ENCODE measurements around the gene DNAJB8. TPM values are rescaled to one million over a fixed set of nuclear protein-coding genes. Genes with fewer than 3 reads are reported as not detected.

DNAJB8 gene
- total and polyA plus RNA-seq, 9 of the 15 experiments (the other 6 are each of a cell fraction or from before 2014, with no cell fraction given) = not detected

- no peak for TF ChIP-seq EP400 (IDR thresholded peaks at IDR 0.05)
- no peak for TF ChIP-seq ZNF184 (CRISPR knock-in tag; IDR thresholded peaks at IDR 0.05)
- TF ChIP-seq POLR2G (IDR thresholded peaks at IDR 0.05; ENCODE audit: low read depth, low read length) = peak; percentile 33; the same call in 1 of the 2 replicates
- no peak for DNase-seq (ENCODE audit: extremely low read depth in 1 of 4, low spot score in 3 of 4)
- POLR2A ChIA-PET = interaction anchor here (0.7 to 1.2 kb wide), 2 partner anchors 11 to 21 kb away, joined by 3 read pairs; no protein-coding TSS in a partner anchor
- H3K79me2 ChIP-seq (ENCODE audit: control insufficient read depth, insufficient read depth, low read length) = no peaks in the 10 kb centered on the region
- no peak for FAIRE-seq
- no peaks in the 10 kb centered on the region for H3K27me3 ChIP-seq (ENCODE audit: control insufficient read depth in 2 of 2, insufficient read depth in 2 of 2, low read length in 2 of 2)
- 0 out of 3 replicates have a peak, but pooled peaks have one; percentile 15 for ATAC-seq
- peaks cover 14 to 19% of the 10 kb centered on the region in 2 experiments; a peak in 4 of 5 replicates for H3K4me1 ChIP-seq (replicated peaks in 1 of 2; ENCODE audit: control insufficient read depth in 2 of 2, insufficient read depth in 2 of 2, low read length in 2 of 2)
- H4K20me1 ChIP-seq (replicated peaks; ENCODE audit: control insufficient read depth, insufficient read depth, low read length) = no peaks in the 10 kb centered on the region
- peaks cover 7% of the 10 kb centered on the region for H3K9me3 ChIP-seq (replicated peaks; ENCODE audit: control insufficient read depth, insufficient read depth, low read depth, low read length)
- CTCF ChIA-PET (ENCODE audit: low intra/inter-chr PET ratio) = no interaction called here
- H2AFZ ChIP-seq (ENCODE audit: low read depth, low read length) = no peak overlapping the region
- no peak overlapping the region for H3K4me3 ChIP-seq
- WGBS (ENCODE audit: insufficient coverage, low coverage, missing lambda C conversion rate) = 78% methylated on average over 5 of the region's 5 CpGs
- H3K9me1 ChIP-seq (ENCODE audit: control insufficient read depth, insufficient read depth, low read length) = peaks cover 5% of the 10 kb centered on the region
- no peak overlapping the region for H3K4me2 ChIP-seq (ENCODE audit: insufficient read depth, low read length)
- 0 out of 4 replicates have a peak overlapping the region, but pooled peaks of 1 of the 2 experiments have one; percentile 68 for H3K9ac ChIP-seq (ENCODE audit: insufficient read depth in 1 of 2, low read depth in 2 of 2, low read length in 2 of 2)
- no TSS peak for BruUV-seq (replicated peaks)
- in situ Hi-C loops (cut with MboI) (no loop called here), intact Hi-C loops (cut with micrococcal nuclease) (no loop called here)
- H3K36me3 ChIP-seq (ENCODE audit: control insufficient read depth, insufficient read depth, low read length) = no peaks in the 10 kb centered on the region
- no peak overlapping the region for H3K27ac ChIP-seq (ENCODE audit: extremely low read depth, low read depth, low read length)
Measured at GRCh38 chr3:128508852-128509251, 42.2 kb upstream of the DNAJB8 start.

- peaks cover 6% of the 10 kb centered on the region for H3K9me3 ChIP-seq (replicated peaks; ENCODE audit: control insufficient read depth, insufficient read depth, low read depth, low read length)
- H3K4me3 ChIP-seq = no peak overlapping the region
- DNase-seq (ENCODE audit: extremely low read depth in 1 of 4, low spot score in 3 of 4) = no peak
- no peak overlapping the region for H3K27ac ChIP-seq (ENCODE audit: extremely low read depth, low read depth, low read length)
- no peak overlapping the region for H2AFZ ChIP-seq (ENCODE audit: low read depth, low read length)
- CTCF ChIA-PET (ENCODE audit: low intra/inter-chr PET ratio) = no interaction called here
- ATAC-seq = no peak
- peaks cover 5% of the 10 kb centered on the region for H3K9me1 ChIP-seq (ENCODE audit: control insufficient read depth, insufficient read depth, low read length)
- no peaks in the 10 kb centered on the region for H4K20me1 ChIP-seq (replicated peaks; ENCODE audit: control insufficient read depth, insufficient read depth, low read length)
- TF ChIP-seq DACH1 (IDR thresholded peaks at IDR 0.05; ENCODE audit: partially characterized antibody) (no peak), RBM17 (IDR thresholded peaks at IDR 0.05; ENCODE audit: borderline replicate concordance, low read depth, low read length) (no peak), POLR2B (IDR thresholded peaks at IDR 0.05; ENCODE audit: low read depth, partially characterized antibody) (no peak), MEF2D (tag; conservative IDR thresholded peaks at IDR 0.05; ENCODE audit: low read depth) (no peak), ZNF445 (CRISPR knock-in tag; IDR thresholded peaks at IDR 0.05; ENCODE audit: low read depth) (no peak), RFX7 (CRISPR knock-in tag; IDR thresholded peaks at IDR 0.05) (no peak), DEAF1 (CRISPR knock-in tag; IDR thresholded peaks at IDR 0.05) (no peak), NFATC3 (IDR thresholded peaks at IDR 0.05) (no peak)
- no peaks in the 10 kb centered on the region for H3K27me3 ChIP-seq (ENCODE audit: control insufficient read depth in 2 of 2, insufficient read depth in 2 of 2, low read length in 2 of 2)
- POLR2A ChIA-PET = interaction anchor here (0.6 to 2.2 kb wide), 5 partner anchors 12 to 118 kb away, joined by 3 to 6 read pairs (median 4); no protein-coding TSS in a partner anchor
- peaks cover 14 to 23% of the 10 kb centered on the region in 2 experiments; a peak in 4 of 5 replicates for H3K4me1 ChIP-seq (replicated peaks in 1 of 2; ENCODE audit: control insufficient read depth in 2 of 2, insufficient read depth in 2 of 2, low read length in 2 of 2)
- no peak for FAIRE-seq
- H3K9ac ChIP-seq (ENCODE audit: insufficient read depth in 1 of 2, low read depth in 2 of 2, low read length in 2 of 2) = no peak overlapping the region
- H3K4me2 ChIP-seq (ENCODE audit: insufficient read depth, low read length) = no peak overlapping the region
- in situ Hi-C loops (cut with MboI) = no loop called here
- intact Hi-C loops (cut with micrococcal nuclease) = no loop called here
- H3K79me2 ChIP-seq (ENCODE audit: control insufficient read depth, insufficient read depth, low read length) = no peaks in the 10 kb centered on the region
- BruUV-seq (replicated peaks) = no TSS peak
- no peaks in the 10 kb centered on the region for H3K36me3 ChIP-seq (ENCODE audit: control insufficient read depth, insufficient read depth, low read length)
- 43% methylated on average over 2 of the region's 2 CpGs for WGBS (ENCODE audit: insufficient coverage, low coverage, missing lambda C conversion rate)
Measured at GRCh38 chr3:128506754-128507153, 40.1 kb upstream of the DNAJB8 start.

Data from K562 (cell line).